GM21786 (cell line): ENCODE measurements around the gene ABCC2.
"Not testable (repeated sequence)": the region's sequence is repeated elsewhere in the genome, so short reads cannot be mapped to it uniquely, and the experiment has no call there.

ENCODE experiments used
- ATAC-seq: cut with Tn5 transposase; IDR thresholded peaks from one replicate; pipeline ENCODE4 v1.9.1; 2021; ENCODE audit not compliant: unreplicated experiment

ABCC2 gene

DNA sequence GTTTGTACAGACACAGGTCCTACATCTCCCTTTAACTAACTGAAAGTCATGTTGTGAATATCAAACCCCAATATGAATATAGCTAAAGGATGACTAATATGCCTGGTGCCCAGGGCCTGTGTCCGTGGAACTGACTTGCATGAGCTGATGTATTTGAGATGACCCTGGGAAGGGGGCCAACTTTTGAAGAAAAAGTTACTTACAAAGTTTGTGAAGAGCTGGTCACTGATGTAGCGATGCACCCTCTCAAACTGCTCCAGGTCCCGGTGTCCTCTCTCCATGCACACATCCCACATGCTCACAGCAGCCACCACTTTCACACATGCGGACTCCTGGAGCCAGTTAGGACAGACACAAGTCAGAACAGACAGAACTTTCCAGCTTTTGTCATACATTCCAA, 106.2 kb downstream of the ABCC2 start:
- ATAC-seq: no peak

DNA sequence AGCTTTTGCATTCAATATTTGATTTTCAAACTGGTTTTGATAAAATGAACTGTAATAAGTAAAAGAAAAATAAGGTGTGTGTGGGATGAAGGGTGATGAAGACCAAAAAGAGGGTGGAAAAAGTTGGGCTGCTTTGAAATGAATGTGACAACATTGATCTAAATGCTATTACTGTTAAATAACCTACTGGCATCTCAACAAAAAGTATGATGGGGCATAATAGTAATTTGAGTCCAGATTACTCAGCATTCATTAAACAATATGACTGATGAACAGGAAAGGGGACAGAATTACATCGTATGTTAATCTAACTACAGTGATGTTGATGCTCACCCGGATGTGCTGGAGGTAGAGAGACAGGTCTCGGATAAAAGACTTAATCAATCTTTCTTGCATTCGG, 112.2 kb downstream of the ABCC2 start:
- ATAC-seq: no peak

DNA sequence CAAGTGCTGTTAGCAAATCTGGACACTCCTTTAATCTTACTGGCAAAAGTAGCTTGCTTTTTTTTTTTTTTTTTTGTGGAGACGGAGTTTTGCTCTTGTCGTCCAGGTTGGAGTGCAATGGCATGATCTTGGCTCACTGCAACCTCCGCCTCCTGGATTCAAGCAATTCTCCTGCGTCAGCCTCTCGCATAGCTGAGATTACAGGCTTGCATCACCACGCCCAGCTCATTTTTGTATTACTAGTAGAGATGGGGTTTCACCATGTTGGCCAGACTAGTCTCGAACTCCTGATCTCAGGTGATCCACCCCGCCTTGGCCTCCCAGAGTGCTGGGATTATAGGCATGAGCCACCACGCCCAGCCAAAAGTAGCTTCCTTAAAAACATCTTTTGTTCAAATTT, 112.6 kb downstream of the ABCC2 start:
- ATAC-seq: not testable (repeated sequence)

DNA sequence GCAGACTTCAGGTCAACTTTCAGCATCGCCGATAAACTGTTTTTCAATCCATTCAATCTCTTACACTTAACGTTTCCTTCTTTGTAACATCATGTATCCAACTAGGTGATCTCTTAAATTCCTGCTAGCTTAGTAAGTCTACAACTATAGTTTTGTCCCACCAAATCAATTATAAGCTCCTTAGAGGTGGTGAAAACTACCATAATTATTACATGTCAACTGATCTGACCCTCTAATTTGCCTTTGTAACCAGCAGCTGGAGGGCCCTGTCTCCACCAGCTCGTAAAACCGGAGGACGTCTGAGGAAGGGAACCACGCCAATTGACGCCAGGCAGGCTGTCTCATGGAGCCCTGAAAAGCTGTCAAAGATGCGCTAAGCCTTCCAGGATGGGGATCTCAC, 113.4 kb downstream of the ABCC2 start:
- ATAC-seq: no peak
